ENCODE measurements around the gene CDH23. TPM values are rescaled to one million over a fixed set of nuclear protein-coding genes. Genes with fewer than 3 reads are reported as not detected.

CDH23 gene
- total RNA-seq, 1 experiment from 2014 or later = 2.9 TPM

DNA sequence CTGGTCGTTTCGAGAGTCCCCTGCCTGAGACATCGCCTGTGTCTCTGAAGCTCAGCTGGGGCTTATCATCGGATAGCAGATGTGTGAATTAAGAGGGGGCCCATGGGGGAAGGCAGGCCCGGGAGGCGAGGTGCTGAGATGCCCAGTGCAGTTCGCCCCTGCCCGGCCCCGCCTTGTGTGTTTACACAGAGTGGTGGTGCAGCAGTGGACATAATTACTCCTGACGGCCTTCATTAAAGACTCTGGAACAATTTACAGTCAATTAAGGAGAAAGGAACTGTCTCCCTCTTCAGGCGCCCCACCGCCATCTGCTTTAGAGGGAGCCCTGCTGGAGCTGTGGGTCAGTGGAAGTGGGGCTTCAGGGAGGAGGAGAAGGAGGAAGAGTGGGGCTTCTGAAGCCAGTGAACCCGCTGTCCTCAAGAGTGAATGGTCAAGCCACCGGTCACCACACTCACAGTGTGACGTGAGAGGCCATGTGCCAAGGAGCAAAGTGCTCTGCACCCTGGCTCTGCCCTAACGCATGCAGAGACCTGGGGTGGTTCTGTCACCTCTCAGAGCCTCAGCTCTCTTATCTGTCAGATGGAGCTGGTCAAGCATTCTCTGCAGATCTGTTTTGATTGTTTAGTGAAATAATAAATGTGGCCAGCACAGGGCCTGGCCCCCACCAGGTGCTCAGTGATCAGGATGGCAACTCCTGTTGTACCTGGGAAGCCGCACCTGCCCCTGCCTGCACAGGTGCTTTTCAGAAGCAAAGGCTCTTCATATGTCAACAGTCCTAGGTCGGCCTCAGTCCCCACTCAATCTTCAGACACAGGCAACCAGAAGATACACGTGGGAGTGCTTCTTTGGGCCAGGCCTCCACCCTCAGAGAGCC is 65.6 kb downstream of the CDH23 start:
- Mint-ChIP-seq H3K36me3 (no peaks in the 10 kb centered on the region), H3K4me3 (no peak overlapping the region), H3K4me1 (no peaks in the 10 kb centered on the region), H3K9me3 (no peaks in the 10 kb centered on the region), H3K27ac (no peak overlapping the region), H3K27me3 (ENCODE audit: low read depth) (no peaks in the 10 kb centered on the region)
- TF ChIP-seq MYBL2 (CRISPR knock-in tag; IDR thresholded peaks at IDR 0.05) (no peak), ZNF219 (CRISPR knock-in tag; IDR thresholded peaks at IDR 0.05; ENCODE audit: borderline replicate concordance) (no peak), GTF2I (CRISPR knock-in tag; conservative IDR thresholded peaks at IDR 0.05) (no peak), FOXK1 (CRISPR knock-in tag; IDR thresholded peaks at IDR 0.05) (no peak), NFYB (CRISPR knock-in tag; conservative IDR thresholded peaks at IDR 0.05; ENCODE audit: low read depth) (no peak), JAZF1 (CRISPR knock-in tag; IDR thresholded peaks at IDR 0.05) (no peak)
- TF ChIP-seq, protein P1, sequence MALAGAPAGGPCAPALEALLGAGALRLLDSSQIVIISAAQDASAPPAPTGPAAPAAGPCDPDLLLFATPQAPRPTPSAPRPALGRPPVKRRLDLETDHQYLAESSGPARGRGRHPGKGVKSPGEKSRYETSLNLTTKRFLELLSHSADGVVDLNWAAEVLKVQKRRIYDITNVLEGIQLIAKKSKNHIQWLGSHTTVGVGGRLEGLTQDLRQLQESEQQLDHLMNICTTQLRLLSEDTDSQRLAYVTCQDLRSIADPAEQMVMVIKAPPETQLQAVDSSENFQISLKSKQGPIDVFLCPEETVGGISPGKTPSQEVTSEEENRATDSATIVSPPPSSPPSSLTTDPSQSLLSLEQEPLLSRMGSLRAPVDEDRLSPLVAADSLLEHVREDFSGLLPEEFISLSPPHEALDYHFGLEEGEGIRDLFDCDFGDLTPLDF (CRISPR knock-in tag; IDR thresholded peaks at IDR 0.05) = no peak
- TF ChIP-seq, protein P2, sequence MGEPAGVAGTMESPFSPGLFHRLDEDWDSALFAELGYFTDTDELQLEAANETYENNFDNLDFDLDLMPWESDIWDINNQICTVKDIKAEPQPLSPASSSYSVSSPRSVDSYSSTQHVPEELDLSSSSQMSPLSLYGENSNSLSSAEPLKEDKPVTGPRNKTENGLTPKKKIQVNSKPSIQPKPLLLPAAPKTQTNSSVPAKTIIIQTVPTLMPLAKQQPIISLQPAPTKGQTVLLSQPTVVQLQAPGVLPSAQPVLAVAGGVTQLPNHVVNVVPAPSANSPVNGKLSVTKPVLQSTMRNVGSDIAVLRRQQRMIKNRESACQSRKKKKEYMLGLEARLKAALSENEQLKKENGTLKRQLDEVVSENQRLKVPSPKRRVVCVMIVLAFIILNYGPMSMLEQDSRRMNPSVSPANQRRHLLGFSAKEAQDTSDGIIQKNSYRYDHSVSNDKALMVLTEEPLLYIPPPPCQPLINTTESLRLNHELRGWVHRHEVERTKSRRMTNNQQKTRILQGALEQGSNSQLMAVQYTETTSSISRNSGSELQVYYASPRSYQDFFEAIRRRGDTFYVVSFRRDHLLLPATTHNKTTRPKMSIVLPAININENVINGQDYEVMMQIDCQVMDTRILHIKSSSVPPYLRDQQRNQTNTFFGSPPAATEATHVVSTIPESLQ (CRISPR knock-in tag; IDR thresholded peaks at IDR 0.05) = no peak
- TF ChIP-seq, protein P3, sequence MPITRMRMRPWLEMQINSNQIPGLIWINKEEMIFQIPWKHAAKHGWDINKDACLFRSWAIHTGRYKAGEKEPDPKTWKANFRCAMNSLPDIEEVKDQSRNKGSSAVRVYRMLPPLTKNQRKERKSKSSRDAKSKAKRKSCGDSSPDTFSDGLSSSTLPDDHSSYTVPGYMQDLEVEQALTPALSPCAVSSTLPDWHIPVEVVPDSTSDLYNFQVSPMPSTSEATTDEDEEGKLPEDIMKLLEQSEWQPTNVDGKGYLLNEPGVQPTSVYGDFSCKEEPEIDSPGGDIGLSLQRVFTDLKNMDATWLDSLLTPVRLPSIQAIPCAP (CRISPR knock-in tag; IDR thresholded peaks at IDR 0.05) = no peak
- TF ChIP-seq, protein P4, sequence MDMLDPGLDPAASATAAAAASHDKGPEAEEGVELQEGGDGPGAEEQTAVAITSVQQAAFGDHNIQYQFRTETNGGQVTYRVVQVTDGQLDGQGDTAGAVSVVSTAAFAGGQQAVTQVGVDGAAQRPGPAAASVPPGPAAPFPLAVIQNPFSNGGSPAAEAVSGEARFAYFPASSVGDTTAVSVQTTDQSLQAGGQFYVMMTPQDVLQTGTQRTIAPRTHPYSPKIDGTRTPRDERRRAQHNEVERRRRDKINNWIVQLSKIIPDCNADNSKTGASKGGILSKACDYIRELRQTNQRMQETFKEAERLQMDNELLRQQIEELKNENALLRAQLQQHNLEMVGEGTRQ (CRISPR knock-in tag; IDR thresholded peaks at IDR 0.05) = no peak
- CTCF ChIA-PET = interaction anchor here (1.1 to 1.2 kb wide), 3 partner anchors 66 to 245 kb away, joined by 3 to 4 read pairs (median 3); no protein-coding TSS in a partner anchor
- POLR2A ChIA-PET = no interaction called here
- DNase-seq (ENCODE audit: low spot score) (no peak), ATAC-seq (no peak)

DNA sequence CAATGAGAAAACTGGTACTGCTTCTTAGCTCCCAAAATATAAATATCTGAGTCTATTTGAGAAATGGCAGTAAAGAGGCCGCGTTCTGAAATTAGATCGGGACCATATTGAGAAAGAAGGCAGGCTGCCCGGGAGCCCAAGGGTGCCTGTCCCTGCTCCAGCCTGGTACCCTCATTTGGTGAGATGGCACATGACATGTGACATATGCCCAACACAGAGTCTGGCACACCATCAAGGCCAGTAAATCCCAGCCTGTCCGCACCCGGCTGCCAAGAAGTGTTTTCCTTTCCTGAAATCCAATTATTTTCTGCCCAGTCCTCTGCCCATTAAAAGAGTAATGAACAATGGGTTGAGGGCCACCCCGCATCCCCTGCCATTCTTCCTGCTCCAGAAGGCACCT is 66.4 kb downstream of the CDH23 start:
- ATAC-seq (no peak), DNase-seq (ENCODE audit: low spot score) (no peak)
- CTCF ChIA-PET = interaction anchor here (1.2 kb wide), 1 partner anchor 245 kb away, joined by 3 read pairs; no protein-coding TSS in a partner anchor
- no peaks in the 10 kb centered on the region for H3K9me3 Mint-ChIP-seq
- H3K4me1 Mint-ChIP-seq = no peaks in the 10 kb centered on the region
- POLR2A ChIA-PET = no interaction called here
- H3K27ac Mint-ChIP-seq = no peak overlapping the region
- no peaks in the 10 kb centered on the region for H3K36me3 Mint-ChIP-seq
- H3K27me3 Mint-ChIP-seq (ENCODE audit: low read depth) = no peaks in the 10 kb centered on the region
- TF ChIP-seq FOXP1 (CRISPR knock-in tag; IDR thresholded peaks at IDR 0.05; ENCODE audit: borderline replicate concordance) (no peak), ZNF263 (CRISPR knock-in tag; IDR thresholded peaks at IDR 0.05; ENCODE audit: low read depth) (no peak), SP1 (CRISPR knock-in tag; conservative IDR thresholded peaks at IDR 0.05) (no peak)
- TF ChIP-seq, protein P5, sequence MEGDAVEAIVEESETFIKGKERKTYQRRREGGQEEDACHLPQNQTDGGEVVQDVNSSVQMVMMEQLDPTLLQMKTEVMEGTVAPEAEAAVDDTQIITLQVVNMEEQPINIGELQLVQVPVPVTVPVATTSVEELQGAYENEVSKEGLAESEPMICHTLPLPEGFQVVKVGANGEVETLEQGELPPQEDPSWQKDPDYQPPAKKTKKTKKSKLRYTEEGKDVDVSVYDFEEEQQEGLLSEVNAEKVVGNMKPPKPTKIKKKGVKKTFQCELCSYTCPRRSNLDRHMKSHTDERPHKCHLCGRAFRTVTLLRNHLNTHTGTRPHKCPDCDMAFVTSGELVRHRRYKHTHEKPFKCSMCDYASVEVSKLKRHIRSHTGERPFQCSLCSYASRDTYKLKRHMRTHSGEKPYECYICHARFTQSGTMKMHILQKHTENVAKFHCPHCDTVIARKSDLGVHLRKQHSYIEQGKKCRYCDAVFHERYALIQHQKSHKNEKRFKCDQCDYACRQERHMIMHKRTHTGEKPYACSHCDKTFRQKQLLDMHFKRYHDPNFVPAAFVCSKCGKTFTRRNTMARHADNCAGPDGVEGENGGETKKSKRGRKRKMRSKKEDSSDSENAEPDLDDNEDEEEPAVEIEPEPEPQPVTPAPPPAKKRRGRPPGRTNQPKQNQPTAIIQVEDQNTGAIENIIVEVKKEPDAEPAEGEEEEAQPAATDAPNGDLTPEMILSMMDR (IDR thresholded peaks at IDR 0.05) = no peak
- H3K4me3 Mint-ChIP-seq = no peak overlapping the region

All from WTC11 (cell line).